Mesendoderm (in vitro differentiated cells): ENCODE measurements around the gene RMRP.
"Not testable (repeated sequence)": the region's sequence is repeated elsewhere in the genome, so short reads cannot be mapped to it uniquely, and the experiment has no call there.

Experiments used
- DNase-seq: peaks from one replicate; pipeline ENCODE4 v3.0.0; 2013
- H2AK5ac ChIP-seq: 2 replicates; pipeline ENCODE4 v1.6.1; 2013; ENCODE audit warnings: low read length, inconsistent platforms
- H2BK120ac ChIP-seq: 2 replicates; pipeline ENCODE4 v1.6.1; 2013; ENCODE audit warnings: low read depth, mild to moderate bottlenecking, low read length, moderate library complexity, mixed read lengths
- H2BK15ac ChIP-seq: replicated peaks from 2 replicates; pipeline ENCODE4 v1.6.1; 2013; ENCODE audit warnings: low read depth, mild to moderate bottlenecking, moderate library complexity
- H2BK5ac ChIP-seq: 2 replicates; pipeline ENCODE4 v1.6.1; 2013; ENCODE audit warnings: low read length, inconsistent platforms
- H3K18ac ChIP-seq: 2 replicates; pipeline ENCODE4 v1.6.1; 2013; ENCODE audit warnings: mild to moderate bottlenecking, low read length, mixed read lengths
- H3K23ac ChIP-seq: one replicate; pipeline ENCODE4 v1.6.1; 2013; ENCODE audit warnings: low read length
- H3K27ac ChIP-seq: 2 replicates; pipeline ENCODE4 v1.5.1; 2013; ENCODE audit warnings: low read depth, mild to moderate bottlenecking, inconsistent platforms, low read length, moderate library complexity
- H3K27me3 ChIP-seq: 2 replicates; pipeline ENCODE4 v1.6.1; 2013; ENCODE audit warnings: low read length, control low read depth, mild to moderate bottlenecking, inconsistent platforms; ENCODE audit not compliant: insufficient read depth, poor library complexity
- H3K36me3 ChIP-seq: 2 replicates; pipeline ENCODE4 v1.6.1; 2013; ENCODE audit warnings: low read length, inconsistent platforms; ENCODE audit not compliant: control insufficient read depth, insufficient read depth
- H3K4ac ChIP-seq: one replicate; pipeline ENCODE4 v1.6.1; 2013; ENCODE audit warnings: low read depth, mild to moderate bottlenecking, low read length, moderate library complexity
- H3K4me1 ChIP-seq: 2 replicates; pipeline ENCODE4 v1.6.1; 2013; ENCODE audit warnings: low read depth, low read length, inconsistent platforms; ENCODE audit not compliant: control insufficient read depth
- H3K4me2 ChIP-seq: 2 replicates; pipeline ENCODE4 v1.6.1; 2013; ENCODE audit warnings: low read length
- H3K4me3 ChIP-seq: 2 replicates; pipeline ENCODE4 v1.5.1; 2013; ENCODE audit warnings: mild to moderate bottlenecking, low read length
- H3K56ac ChIP-seq: one replicate; pipeline ENCODE4 v1.6.1; 2013; ENCODE audit warnings: low read length
- H3K79me1 ChIP-seq: 2 replicates; pipeline ENCODE4 v1.6.1; 2013; ENCODE audit warnings: low read length, inconsistent platforms
- H3K79me2 ChIP-seq: 2 replicates; pipeline ENCODE4 v1.6.1; 2013; ENCODE audit warnings: mild to moderate bottlenecking, low read length; ENCODE audit not compliant: control insufficient read depth, insufficient read depth
- H3K9ac ChIP-seq: 2 replicates; pipeline ENCODE4 v1.6.1; 2013; ENCODE audit warnings: low read length, inconsistent platforms
- H4K5ac ChIP-seq: one replicate; pipeline ENCODE4 v1.6.1; 2013; ENCODE audit warnings: low read length
- H4K8ac ChIP-seq: one replicate; pipeline ENCODE4 v1.6.1; 2013; ENCODE audit warnings: low read depth, mild to moderate bottlenecking, control low read depth, low read length, moderate library complexity
- WGBS: extraction: QIAGEN DNeasy Blood & Tissue Kit; methylation state at CpG from one replicate; pipeline ENCODE4 v1.1.7; 2013; ENCODE audit warnings: low lambda C conversion rate, missing lambda C conversion rate; ENCODE audit not compliant: insufficient coverage; ENCODE audit errors: extremely low coverage; 5-methylcytosine and 5-hydroxymethylcytosine counted together

RMRP gene

DNA sequence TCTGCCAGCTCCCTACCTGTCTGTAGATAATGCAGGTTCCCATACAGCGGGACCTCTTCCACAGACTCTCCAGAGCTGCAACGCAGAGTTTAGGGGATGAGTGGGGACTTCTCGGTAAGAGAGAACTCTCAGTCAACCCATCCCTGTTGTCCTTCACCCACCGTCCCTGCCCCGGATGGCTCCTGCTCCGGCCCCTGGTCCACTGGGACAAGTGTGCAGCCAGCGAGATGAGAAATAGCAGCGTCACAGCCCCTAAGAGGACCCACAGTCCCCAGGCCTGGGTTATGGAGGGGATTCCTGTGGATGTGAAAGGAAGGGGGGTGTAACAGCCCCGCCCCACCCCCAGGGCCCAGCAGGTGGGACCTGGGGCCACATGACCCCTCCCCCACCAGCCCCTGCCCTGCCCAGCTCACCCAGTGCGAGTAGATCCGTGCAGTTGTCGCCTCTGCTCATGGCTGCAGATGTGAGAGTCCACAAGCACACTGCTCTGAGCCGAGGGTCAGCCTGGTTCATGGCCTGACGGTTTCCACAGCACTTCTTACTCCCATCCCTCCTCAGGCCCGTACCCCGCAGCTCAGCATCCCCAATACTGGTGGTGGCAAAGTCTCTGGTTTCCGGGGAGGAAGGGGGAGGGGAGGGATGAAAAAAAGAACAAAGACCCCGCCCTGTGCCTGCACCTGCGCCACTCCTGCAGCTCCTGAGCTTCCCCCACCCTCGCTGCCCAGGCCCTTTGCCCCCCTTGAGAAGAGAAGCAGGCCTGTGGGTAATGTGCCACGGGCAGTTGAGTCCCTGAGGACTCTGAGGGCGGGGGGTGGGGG, 7.3 kb downstream of the RMRP start, which contains the start of gene SIT1:
TSS of gene SIT1 (minus strand) at position 591 of the 818 bp plus-strand sequence. CDS start at position 513, 78 bp downstream.
- Histone ChIP-seq H3K9ac (no peak within 1 kb of the TSS), H4K5ac (no peak within 1 kb of the TSS), H2BK5ac (no peak within 1 kb of the TSS), H3K79me2 (no peaks in the 10 kb centered on the region), H3K36me3 (no peaks in the 10 kb centered on the region), H3K23ac (no peak within 1 kb of the TSS), H3K4me1 (no peaks in the 10 kb centered on the region), H4K8ac (no peak within 1 kb of the TSS), H3K18ac (no peak within 1 kb of the TSS), H3K4me3 (no peak within 1 kb of the TSS), H3K4me2 (no peak within 1 kb of the TSS), H2AK5ac (no peak within 1 kb of the TSS), H3K27me3 (no peaks in the 10 kb centered on the region), H3K56ac (no peak within 1 kb of the TSS), H3K4ac (no peak within 1 kb of the TSS), H3K79me1 (no peaks in the 10 kb centered on the region), H3K27ac (no peak within 1 kb of the TSS), H2BK120ac (no peak within 1 kb of the TSS), H2BK15ac (no peak within 1 kb of the TSS)
- no CpG with 5 or more reads among the region's 22 CpGs for WGBS
- no peak for DNase-seq

DNA sequence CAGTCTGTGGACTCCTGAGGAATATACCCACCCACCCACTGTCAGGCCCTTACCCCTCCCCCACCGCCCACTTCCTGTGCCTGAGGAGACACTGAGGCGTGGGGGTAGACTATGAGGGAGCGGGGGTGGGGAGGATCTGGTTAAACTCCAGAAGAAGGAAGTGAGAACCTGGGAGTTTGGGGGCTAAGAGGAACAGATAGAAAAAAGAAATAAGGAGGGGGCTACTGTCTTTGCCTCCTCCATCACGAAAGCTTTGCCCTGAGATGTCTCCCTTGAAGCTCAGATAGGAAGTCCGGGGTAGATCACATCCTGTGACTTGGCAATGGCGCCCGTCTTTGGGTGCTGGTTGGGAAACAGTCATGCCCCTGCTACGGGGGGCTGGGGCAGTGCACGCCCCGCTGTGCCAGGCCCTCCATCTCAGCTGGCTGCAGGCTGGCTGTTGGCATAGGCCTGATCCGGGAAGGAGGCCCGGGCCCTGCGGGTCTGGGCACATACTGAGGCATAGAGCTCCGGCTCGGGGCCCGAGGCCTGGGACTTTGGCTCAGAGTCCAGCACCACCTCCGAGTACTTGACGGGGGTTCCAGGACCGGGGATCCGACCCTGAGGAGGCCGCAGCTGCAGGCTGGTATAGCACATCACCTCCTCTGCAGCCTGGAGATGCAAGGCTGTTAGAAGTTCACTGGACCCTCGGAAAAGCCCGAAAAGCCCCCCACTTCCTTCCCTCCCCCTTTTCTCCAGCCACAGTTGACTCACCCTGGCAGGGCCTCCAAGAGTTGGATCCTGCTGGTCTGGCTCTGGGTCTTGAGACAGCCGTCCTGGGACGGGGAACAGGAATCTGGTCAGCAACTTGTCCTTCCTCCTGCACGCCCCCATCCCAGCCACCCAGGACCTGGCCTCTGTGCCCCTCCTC, 8.1 kb downstream of the RMRP start:
- H2BK15ac ChIP-seq: no peak overlapping the region
- H3K4me3 ChIP-seq: no peak overlapping the region
- no peak overlapping the region for H2AK5ac ChIP-seq
- no CpG with 5 or more reads among the region's 26 CpGs for WGBS
- no peak overlapping the region for H3K9ac ChIP-seq
- H2BK5ac ChIP-seq: no peak overlapping the region
- H3K36me3 ChIP-seq: no peaks in the 10 kb centered on the region
- H3K18ac ChIP-seq: no peak overlapping the region
- no peak overlapping the region for H3K23ac ChIP-seq
- no peak overlapping the region for H3K4ac ChIP-seq
- no peaks in the 10 kb centered on the region for H3K79me2 ChIP-seq
- no peak overlapping the region for H4K8ac ChIP-seq
- DNase-seq: no peak
- no peak overlapping the region for H3K4me2 ChIP-seq
- no peak overlapping the region for H4K5ac ChIP-seq
- H3K79me1 ChIP-seq: no peaks in the 10 kb centered on the region
- no peak overlapping the region for H3K27ac ChIP-seq
- no peak overlapping the region for H2BK120ac ChIP-seq
- H3K4me1 ChIP-seq: no peaks in the 10 kb centered on the region
- H3K27me3 ChIP-seq: no peaks in the 10 kb centered on the region
- H3K56ac ChIP-seq: no peak overlapping the region

- H3K23ac ChIP-seq: no peak overlapping the region
- no CpG with 5 or more reads among the region's 58 CpGs for WGBS
- no peak overlapping the region for H2BK15ac ChIP-seq
- no peak overlapping the region for H4K8ac ChIP-seq
- DNase-seq: peak; percentile 92
- H2AK5ac ChIP-seq: no peak overlapping the region
- H4K5ac ChIP-seq: no peak overlapping the region
- H3K18ac ChIP-seq: peak overlapping the region; percentile 70
- no peaks in the 10 kb centered on the region for H3K4me1 ChIP-seq
- H3K27ac ChIP-seq: peak overlapping the region; percentile 72
- peak overlapping the region; percentile 89 for H3K4ac ChIP-seq
- H3K4me2 ChIP-seq: peak overlapping the region; percentile 64
- no peaks in the 10 kb centered on the region for H3K79me2 ChIP-seq
- no peaks in the 10 kb centered on the region for H3K36me3 ChIP-seq
- H3K56ac ChIP-seq: peak overlapping the region; percentile 92
- H3K79me1 ChIP-seq: no peaks in the 10 kb centered on the region
- peak overlapping the region; percentile 81 for H3K9ac ChIP-seq
- H3K4me3 ChIP-seq: peak overlapping the region; percentile 85
- H2BK5ac ChIP-seq: no peak overlapping the region
- no peak overlapping the region for H2BK120ac ChIP-seq
- no peaks in the 10 kb centered on the region for H3K27me3 ChIP-seq
Observed at GRCh38 chr9:35646533-35647265, 11.1 kb downstream of the RMRP start.

GRCh38 chr9:35646153-35646532, 11.7 kb downstream of the RMRP start:
- no peak overlapping the region for H4K8ac ChIP-seq
- no peak overlapping the region for H3K4ac ChIP-seq
- no peak overlapping the region for H3K23ac ChIP-seq
- H2BK120ac ChIP-seq: no peak overlapping the region
- no CpG with 5 or more reads among the region's 11 CpGs for WGBS
- H4K5ac ChIP-seq: no peak overlapping the region
- no peaks in the 10 kb centered on the region for H3K4me1 ChIP-seq
- peak overlapping the region; percentile 85 for H3K4me3 ChIP-seq
- H2BK5ac ChIP-seq: no peak overlapping the region
- DNase-seq: peak; percentile 92
- peak overlapping the region; percentile 72 for H3K27ac ChIP-seq
- peak overlapping the region; percentile 52 for H3K18ac ChIP-seq
- H3K9ac ChIP-seq: peak overlapping the region; percentile 70
- no peak overlapping the region for H2AK5ac ChIP-seq
- H3K27me3 ChIP-seq: no peaks in the 10 kb centered on the region
- peak overlapping the region; percentile 92 for H3K56ac ChIP-seq
- no peaks in the 10 kb centered on the region for H3K79me1 ChIP-seq
- peak overlapping the region; percentile 42 for H3K4me2 ChIP-seq
- no peak overlapping the region for H2BK15ac ChIP-seq
- no peaks in the 10 kb centered on the region for H3K36me3 ChIP-seq
- no peaks in the 10 kb centered on the region for H3K79me2 ChIP-seq

- Histone ChIP-seq H3K18ac (peak overlapping the region; percentile 52), H3K9ac (peak overlapping the region; percentile 70), H3K27ac (peak overlapping the region; percentile 72), H3K56ac (peak overlapping the region; percentile 92), H3K4me2 (peak overlapping the region; percentile 42)
- not testable (repeated sequence) for H4K8ac ChIP-seq, H4K5ac ChIP-seq, H3K36me3 ChIP-seq, H3K4me1 ChIP-seq, H3K27me3 ChIP-seq, H3K4me3 ChIP-seq, H3K79me2 ChIP-seq, H2BK15ac ChIP-seq, H3K79me1 ChIP-seq, H3K23ac ChIP-seq, H2BK5ac ChIP-seq, H2BK120ac ChIP-seq, DNase-seq, H2AK5ac ChIP-seq, H3K4ac ChIP-seq
- WGBS: no CpG with 5 or more reads among the region's 10 CpGs
Observed at GRCh38 chr9:35645736-35646135, 12.1 kb downstream of the RMRP start.
